ENCODE results near the gene LGALS7. TPM values are rescaled to one million over a fixed set of nuclear protein-coding genes. Genes with fewer than 3 reads are reported as not detected.

LGALS7 gene
- total RNA-seq, 1 experiment from 2014 or later, result 1.1 TPM

- intact Hi-C loops (cut with micrococcal nuclease), result no loop called here
- H3K4me3 Mint-ChIP-seq (ENCODE audit: unreplicated experiment), result no peak overlapping the region
- peaks cover 5% of the 10 kb centered on the region for H3K4me1 Mint-ChIP-seq (ENCODE audit: insufficient read depth, unreplicated experiment)
- no peaks in the 10 kb centered on the region for H3K27me3 Mint-ChIP-seq (ENCODE audit: insufficient read depth, unreplicated experiment)
- peaks cover 4% of the 10 kb centered on the region for H3K36me3 Mint-ChIP-seq (ENCODE audit: insufficient read depth, unreplicated experiment)
- no peak for TF ChIP-seq CTCF (IDR thresholded peaks at IDR 0.05; ENCODE audit: unreplicated experiment)
- ChIA-PET CTCF (no interaction called here), POLR2A (no interaction called here)
- no peak for DNase-seq (ENCODE audit: unreplicated experiment)
- H3K9me3 Mint-ChIP-seq (ENCODE audit: unreplicated experiment), result no peaks in the 10 kb centered on the region
- no TSS peak for BruUV-seq (replicated peaks)
- H3K27ac Mint-ChIP-seq (ENCODE audit: low read depth, unreplicated experiment), result no peak overlapping the region
These were observed 33.7 kb downstream of the LGALS7 start for GRCh38 chr19:38739440-38740256.

GRCh38 chr19:38737921-38738737 is 35.2 kb downstream of the LGALS7 start:
- Mint-ChIP-seq H3K4me1 (ENCODE audit: insufficient read depth, unreplicated experiment) (peaks cover 10% of the 10 kb centered on the region), H3K36me3 (ENCODE audit: insufficient read depth, unreplicated experiment) (peaks cover 18% of the 10 kb centered on the region), H3K27ac (ENCODE audit: low read depth, unreplicated experiment) (no peak overlapping the region), H3K9me3 (ENCODE audit: unreplicated experiment) (no peaks in the 10 kb centered on the region), H3K4me3 (ENCODE audit: unreplicated experiment) (no peak overlapping the region), H3K27me3 (ENCODE audit: insufficient read depth, unreplicated experiment) (no peaks in the 10 kb centered on the region)
- no TSS peak for BruUV-seq (replicated peaks)
- intact Hi-C loops (cut with micrococcal nuclease), result no loop called here
- ChIA-PET CTCF (no interaction called here), POLR2A (no interaction called here)
- no peak for DNase-seq (ENCODE audit: unreplicated experiment)
- TF ChIP-seq CTCF (IDR thresholded peaks at IDR 0.05; ENCODE audit: unreplicated experiment), result no peak

GRCh38 chr19:38737281-38737865 is 35.9 kb downstream of the LGALS7 start:
- H3K27me3 Mint-ChIP-seq (ENCODE audit: insufficient read depth, unreplicated experiment), result no peaks in the 10 kb centered on the region
- no peak for DNase-seq (ENCODE audit: unreplicated experiment)
- no peak overlapping the region for H3K27ac Mint-ChIP-seq (ENCODE audit: low read depth, unreplicated experiment)
- POLR2A ChIA-PET, result no interaction called here
- H3K9me3 Mint-ChIP-seq (ENCODE audit: unreplicated experiment), result no peaks in the 10 kb centered on the region
- BruUV-seq (replicated peaks), result no TSS peak
- intact Hi-C loops (cut with micrococcal nuclease), result no loop called here
- TF ChIP-seq CTCF (IDR thresholded peaks at IDR 0.05; ENCODE audit: unreplicated experiment), result no peak
- H3K36me3 Mint-ChIP-seq (ENCODE audit: insufficient read depth, unreplicated experiment), result peaks cover 20% of the 10 kb centered on the region
- H3K4me1 Mint-ChIP-seq (ENCODE audit: insufficient read depth, unreplicated experiment), result peaks cover 18% of the 10 kb centered on the region
- CTCF ChIA-PET, result no interaction called here
- no peak overlapping the region for H3K4me3 Mint-ChIP-seq (ENCODE audit: unreplicated experiment)
